Endodermal cell (in vitro differentiated cells): Measurements from ENCODE around the gene UGT1A7. TPM values are rescaled to one million over a fixed set of nuclear protein-coding genes. Genes with fewer than 3 reads are reported as not detected.

Experiments used
- DNase-seq: peaks from one replicate; pipeline ENCODE4 v3.0.0-alpha.2; 2017
- H3K27ac ChIP-seq: 2 replicates; pipeline ENCODE4 v1.5.1; 2013; ENCODE audit warnings: mild to moderate bottlenecking, low read depth, low read length, moderate library complexity
- H3K27me3 ChIP-seq: 2 replicates; pipeline ENCODE4 v1.6.1; 2013; ENCODE audit warnings: mild to moderate bottlenecking, low read length, moderate library complexity; ENCODE audit not compliant: insufficient read depth, control insufficient read depth, poor library complexity, severe bottlenecking
- H3K36me3 ChIP-seq: 2 replicates; pipeline ENCODE4 v1.7.0; 2013; ENCODE audit warnings: mild to moderate bottlenecking, low read length, moderate library complexity; ENCODE audit not compliant: control insufficient read depth, insufficient read depth
- H3K4me1 ChIP-seq: one replicate; pipeline ENCODE4 v1.7.0; 2013; ENCODE audit warnings: low read length; ENCODE audit not compliant: control insufficient read depth, insufficient read depth
- H3K4me3 ChIP-seq: 2 replicates; pipeline ENCODE4 v1.5.1; 2013; ENCODE audit warnings: mild to moderate bottlenecking, low read length, moderate library complexity
- H3K9ac ChIP-seq: 2 replicates; pipeline ENCODE4 v1.6.1; 2013; ENCODE audit warnings: mild to moderate bottlenecking, low read length, moderate library complexity; ENCODE audit not compliant: poor library complexity, severe bottlenecking; ENCODE audit errors: extremely low read depth
- H3K9me3 ChIP-seq: 2 replicates; pipeline ENCODE4 v1.6.1; 2013; ENCODE audit warnings: mild to moderate bottlenecking, low read length, moderate library complexity; ENCODE audit not compliant: control insufficient read depth
- H3K27ac Mint-ChIP-seq: 2 replicates; pipeline ENCODE4 v1.8.0; 2020; ENCODE audit warnings: mixed read lengths
- H3K27me3 Mint-ChIP-seq: 2 replicates; pipeline ENCODE4 v1.8.0; 2021; ENCODE audit warnings: mild to moderate bottlenecking, mixed read lengths; ENCODE audit not compliant: insufficient read depth
- H3K36me3 Mint-ChIP-seq: 2 replicates; pipeline ENCODE4 v1.8.0; 2020; ENCODE audit warnings: low read depth, mixed read lengths
- H3K4me1 Mint-ChIP-seq: 2 replicates; pipeline ENCODE4 v1.8.0; 2020; ENCODE audit warnings: mixed read lengths
- H3K4me3 Mint-ChIP-seq: 2 replicates; pipeline ENCODE4 v1.8.0; 2020; ENCODE audit warnings: mild to moderate bottlenecking, moderate library complexity, mixed read lengths
- H3K9me3 Mint-ChIP-seq: 2 replicates; pipeline ENCODE4 v1.8.0; 2020; ENCODE audit warnings: mild to moderate bottlenecking, mixed read lengths
- WGBS, 2 experiments: methylation state at CpG; one replicate each; pipeline versions ENCODE4 v1.1.5 to v1.1.7; 2013; ENCODE audit warnings: missing lambda C conversion rate in 2 of 2, mixed read lengths in 1 of 2; ENCODE audit not compliant: insufficient coverage in 1 of 2, insufficient read length in 1 of 2; 5-methylcytosine and 5-hydroxymethylcytosine counted together
- total RNA-seq, 2 donors: library from RNA; stranded (reverse); fragmentation: NEBNext Ultra II Directional in 1 of 2; extraction: Animal tissue kit (Norgen Biotek cat#: 25700) in 1 of 2; gene quantifications; 2 replicates in 1 of 2; 3 replicates in 1 of 2; pipeline ENCODE4 v1.2.1, GENCODE V29; 2021
- TF ChIP-seq, protein P1 (sequence below): fragments of 200-600 bp; sonication (generic); conservative IDR thresholded peaks from 2 replicates; pipeline ENCODE4 v1.5.0; 2021; ENCODE audit warnings: antibody characterized with exemption, mild to moderate bottlenecking

The UGT1A7 gene
- total RNA-seq, 2 donors from 2014 or later, result not detected

DNA sequence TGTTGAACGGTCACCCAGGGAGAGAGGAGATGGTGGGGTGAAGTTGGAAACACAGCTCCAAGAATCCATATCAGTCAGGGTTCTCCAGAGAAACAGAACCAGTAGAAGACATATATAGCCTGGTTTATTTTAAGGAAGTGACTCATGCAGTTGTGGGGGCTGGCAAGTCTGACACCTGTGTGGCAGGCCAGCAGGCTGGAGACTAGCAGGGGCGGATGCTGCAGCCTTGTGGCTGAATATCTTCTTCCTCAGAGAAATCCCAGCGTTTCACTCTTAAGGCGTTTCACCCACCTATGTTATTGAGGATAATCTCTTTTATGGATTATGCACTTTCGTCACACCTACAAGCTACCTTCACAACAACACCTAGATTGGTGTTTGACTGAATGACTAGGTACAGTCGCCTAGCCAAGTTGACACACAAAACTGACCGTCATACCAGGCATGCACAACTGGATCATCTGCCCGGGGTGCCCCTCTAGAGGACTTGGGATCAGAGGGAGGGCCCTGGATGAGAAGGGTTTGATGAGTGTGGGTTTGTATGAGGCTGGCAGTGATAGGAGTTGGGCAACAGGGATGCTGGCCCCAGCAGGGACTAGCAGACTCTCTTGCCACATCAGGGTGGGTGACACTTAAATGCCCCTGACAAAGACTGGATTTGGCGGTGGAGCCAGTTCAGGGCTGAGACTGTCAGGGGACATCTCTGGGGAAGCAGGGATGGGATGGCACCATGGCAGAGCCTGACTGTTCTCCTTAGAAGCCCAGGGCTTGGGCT lies 119.8 kb downstream of the UGT1A7 start:
- Histone ChIP-seq H3K27me3 (no peaks in the 10 kb centered on the region), H3K36me3 (no peaks in the 10 kb centered on the region), H3K4me1 (no peaks in the 10 kb centered on the region), H3K27ac (no peak overlapping the region), H3K4me3 (no peak overlapping the region), H3K9ac (no peak overlapping the region), H3K9me3 (no peaks in the 10 kb centered on the region)
- H3K4me3 Mint-ChIP-seq, result no peak overlapping the region
- no peaks in the 10 kb centered on the region for H3K36me3 Mint-ChIP-seq
- H3K27me3 Mint-ChIP-seq, result peaks cover 14% of the 10 kb centered on the region
- TF ChIP-seq, protein P1, sequence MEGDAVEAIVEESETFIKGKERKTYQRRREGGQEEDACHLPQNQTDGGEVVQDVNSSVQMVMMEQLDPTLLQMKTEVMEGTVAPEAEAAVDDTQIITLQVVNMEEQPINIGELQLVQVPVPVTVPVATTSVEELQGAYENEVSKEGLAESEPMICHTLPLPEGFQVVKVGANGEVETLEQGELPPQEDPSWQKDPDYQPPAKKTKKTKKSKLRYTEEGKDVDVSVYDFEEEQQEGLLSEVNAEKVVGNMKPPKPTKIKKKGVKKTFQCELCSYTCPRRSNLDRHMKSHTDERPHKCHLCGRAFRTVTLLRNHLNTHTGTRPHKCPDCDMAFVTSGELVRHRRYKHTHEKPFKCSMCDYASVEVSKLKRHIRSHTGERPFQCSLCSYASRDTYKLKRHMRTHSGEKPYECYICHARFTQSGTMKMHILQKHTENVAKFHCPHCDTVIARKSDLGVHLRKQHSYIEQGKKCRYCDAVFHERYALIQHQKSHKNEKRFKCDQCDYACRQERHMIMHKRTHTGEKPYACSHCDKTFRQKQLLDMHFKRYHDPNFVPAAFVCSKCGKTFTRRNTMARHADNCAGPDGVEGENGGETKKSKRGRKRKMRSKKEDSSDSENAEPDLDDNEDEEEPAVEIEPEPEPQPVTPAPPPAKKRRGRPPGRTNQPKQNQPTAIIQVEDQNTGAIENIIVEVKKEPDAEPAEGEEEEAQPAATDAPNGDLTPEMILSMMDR, result no peak
- peaks cover 5% of the 10 kb centered on the region for H3K9me3 Mint-ChIP-seq
- H3K4me1 Mint-ChIP-seq, result no peaks in the 10 kb centered on the region
- 85 to 89% methylated on average over 3 to 9 of the region's 9 CpGs for WGBS, 2 experiments
- no peak overlapping the region for H3K27ac Mint-ChIP-seq
- DNase-seq, result peak; percentile 44

DNA sequence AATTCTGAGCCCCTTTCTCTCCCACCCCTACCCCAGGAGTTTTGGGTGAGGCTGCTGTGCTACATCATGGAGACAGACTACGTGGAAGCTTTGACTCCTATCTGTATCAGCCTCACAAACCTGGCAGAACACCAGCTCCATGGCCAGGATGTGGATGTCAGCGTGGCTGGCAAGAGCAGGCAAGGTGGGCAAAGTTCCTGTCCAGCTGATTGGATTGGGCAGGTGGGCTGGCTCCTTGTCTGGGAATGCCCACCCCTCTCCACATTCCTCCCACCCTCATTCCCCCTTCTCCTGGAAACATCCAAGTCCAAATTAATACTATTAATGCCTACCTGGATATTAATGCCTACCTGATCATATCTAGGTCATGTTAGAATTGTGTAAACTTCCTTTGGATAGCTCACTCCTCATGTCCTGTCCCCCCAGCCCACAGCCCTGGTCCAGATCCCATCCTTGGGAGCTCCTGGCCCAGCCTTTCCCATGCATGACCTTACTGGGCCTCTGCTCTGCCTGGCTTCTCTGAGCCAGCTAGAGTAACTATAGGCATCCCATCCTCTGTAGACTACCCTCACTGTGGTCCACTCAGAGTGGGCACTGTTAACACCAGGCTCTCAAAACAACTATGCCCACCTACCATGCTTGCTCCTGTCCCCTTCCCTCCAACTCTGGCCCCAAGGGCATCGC lies 120.6 kb downstream of the UGT1A7 start:
- Histone ChIP-seq H3K4me1 (no peaks in the 10 kb centered on the region), H3K36me3 (no peaks in the 10 kb centered on the region), H3K9me3 (no peaks in the 10 kb centered on the region), H3K27ac (no peak overlapping the region), H3K4me3 (no peak overlapping the region), H3K9ac (no peak overlapping the region), H3K27me3 (no peaks in the 10 kb centered on the region)
- Mint-ChIP-seq H3K4me1 (no peaks in the 10 kb centered on the region), H3K9me3 (peaks cover 5% of the 10 kb centered on the region), H3K27me3 (peaks cover 14% of the 10 kb centered on the region), H3K4me3 (no peak overlapping the region), H3K36me3 (no peaks in the 10 kb centered on the region), H3K27ac (no peak overlapping the region)
- TF ChIP-seq, protein P1, result no peak
- WGBS, 2 experiments, result 80 to 83% methylated on average over 1 to 3 of the region's 3 CpGs
- DNase-seq, result peak; percentile 23

DNA sequence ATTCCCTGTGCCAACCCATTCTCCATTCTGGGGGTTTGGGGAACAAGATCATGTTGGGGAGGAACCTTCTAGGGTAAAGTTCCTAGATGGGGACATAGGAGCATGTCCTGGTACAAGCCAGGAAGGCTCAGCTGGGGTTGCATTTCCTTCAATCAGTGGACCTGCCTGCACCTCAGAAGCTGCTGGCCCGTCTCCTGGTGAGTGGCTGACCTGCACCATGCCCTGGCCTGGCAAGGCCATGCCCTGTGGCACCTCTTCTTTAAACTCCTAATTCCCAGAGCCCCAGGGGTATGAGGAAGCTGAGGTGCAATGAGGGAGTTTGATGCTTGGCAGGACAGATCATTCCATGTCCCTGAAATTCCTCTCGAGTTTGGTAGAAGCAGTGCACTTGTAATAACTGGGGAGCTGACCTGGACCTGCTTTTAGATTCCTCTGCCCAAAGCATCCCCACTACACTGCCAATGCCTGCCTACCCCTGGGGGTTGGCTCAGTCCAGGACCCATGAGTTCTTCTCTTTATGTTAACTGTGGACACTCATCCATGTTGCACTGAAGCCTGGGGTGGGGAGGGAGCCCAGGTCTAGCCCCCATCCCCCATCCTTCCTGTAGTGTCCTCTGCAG lies 121.7 kb downstream of the UGT1A7 start:
- Histone ChIP-seq H3K4me3 (no peak overlapping the region), H3K9ac (no peak overlapping the region), H3K27me3 (no peaks in the 10 kb centered on the region), H3K4me1 (no peaks in the 10 kb centered on the region), H3K36me3 (no peaks in the 10 kb centered on the region), H3K27ac (no peak overlapping the region), H3K9me3 (no peaks in the 10 kb centered on the region)
- DNase-seq, result no peak
- no peaks in the 10 kb centered on the region for H3K4me1 Mint-ChIP-seq
- H3K27ac Mint-ChIP-seq, result no peak overlapping the region
- no peak overlapping the region for H3K4me3 Mint-ChIP-seq
- no peaks in the 10 kb centered on the region for H3K36me3 Mint-ChIP-seq
- H3K9me3 Mint-ChIP-seq, result peaks cover 5% of the 10 kb centered on the region
- 85 to 100% methylated on average over 1 to 2 of the region's 2 CpGs for WGBS, 2 experiments
- TF ChIP-seq, protein P1, result no peak
- peaks cover 12% of the 10 kb centered on the region for H3K27me3 Mint-ChIP-seq
